GM10266 (cell line): ENCODE measurements around the gene CNGA2.

Experiments used
- DNase-seq: peaks from one replicate; pipeline ENCODE4 v3.0.0; 2012; ENCODE audit errors: extremely low spot score
- TF ChIP-seq, protein P1 (sequence below): IDR thresholded peaks from 2 replicates; pipeline ENCODE4 v1.5.1; 2012; ENCODE audit warnings: mild to moderate bottlenecking, low read depth; ENCODE audit not compliant: control insufficient read depth, insufficient read depth; ENCODE audit errors: missing control alignments

The CNGA2 gene

DNA sequence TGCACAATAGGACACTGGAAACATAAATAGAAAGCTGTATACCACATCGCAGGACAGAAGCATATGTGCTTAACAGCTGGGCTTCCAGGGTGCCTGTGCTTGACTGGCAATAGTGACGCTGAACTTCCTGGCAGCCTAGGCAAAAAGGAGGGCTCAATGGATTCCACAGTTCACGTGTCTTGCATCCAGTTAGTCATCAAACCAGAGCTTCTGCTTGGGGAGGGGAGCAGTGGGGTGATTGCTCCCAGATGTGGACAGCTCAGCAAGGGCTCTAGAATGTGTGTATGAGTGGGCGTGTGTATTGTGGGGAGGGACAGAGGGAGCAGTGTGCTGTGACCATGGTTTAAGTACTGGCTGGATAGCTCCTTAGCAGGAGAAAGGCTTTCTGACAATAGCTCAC lies 37.0 kb upstream of the CNGA2 start:
- no peak for DNase-seq
- TF ChIP-seq, protein P1, sequence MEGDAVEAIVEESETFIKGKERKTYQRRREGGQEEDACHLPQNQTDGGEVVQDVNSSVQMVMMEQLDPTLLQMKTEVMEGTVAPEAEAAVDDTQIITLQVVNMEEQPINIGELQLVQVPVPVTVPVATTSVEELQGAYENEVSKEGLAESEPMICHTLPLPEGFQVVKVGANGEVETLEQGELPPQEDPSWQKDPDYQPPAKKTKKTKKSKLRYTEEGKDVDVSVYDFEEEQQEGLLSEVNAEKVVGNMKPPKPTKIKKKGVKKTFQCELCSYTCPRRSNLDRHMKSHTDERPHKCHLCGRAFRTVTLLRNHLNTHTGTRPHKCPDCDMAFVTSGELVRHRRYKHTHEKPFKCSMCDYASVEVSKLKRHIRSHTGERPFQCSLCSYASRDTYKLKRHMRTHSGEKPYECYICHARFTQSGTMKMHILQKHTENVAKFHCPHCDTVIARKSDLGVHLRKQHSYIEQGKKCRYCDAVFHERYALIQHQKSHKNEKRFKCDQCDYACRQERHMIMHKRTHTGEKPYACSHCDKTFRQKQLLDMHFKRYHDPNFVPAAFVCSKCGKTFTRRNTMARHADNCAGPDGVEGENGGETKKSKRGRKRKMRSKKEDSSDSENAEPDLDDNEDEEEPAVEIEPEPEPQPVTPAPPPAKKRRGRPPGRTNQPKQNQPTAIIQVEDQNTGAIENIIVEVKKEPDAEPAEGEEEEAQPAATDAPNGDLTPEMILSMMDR = no peak

DNA sequence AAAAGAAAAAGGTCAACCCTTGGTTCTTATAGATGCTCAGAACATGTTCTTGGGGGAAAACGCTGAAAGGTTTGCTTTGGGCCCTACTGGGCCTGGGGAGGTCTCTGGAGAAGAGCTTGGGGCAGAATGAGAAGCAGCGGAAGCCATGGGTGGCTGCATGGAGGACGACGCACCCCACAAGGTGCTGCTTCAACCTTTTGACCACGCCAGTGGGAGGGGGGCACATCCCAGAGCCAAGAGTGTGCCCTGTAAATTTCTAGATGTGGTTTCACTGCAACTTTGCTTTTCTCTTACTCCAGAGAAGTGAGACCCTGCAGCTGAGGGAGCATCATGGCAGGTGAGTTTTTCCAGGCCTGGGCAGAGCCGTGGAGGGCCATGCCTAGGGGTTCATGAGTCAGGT lies 36.1 kb upstream of the CNGA2 start:
- DNase-seq = no peak
- TF ChIP-seq, protein P1 = no peak

DNA sequence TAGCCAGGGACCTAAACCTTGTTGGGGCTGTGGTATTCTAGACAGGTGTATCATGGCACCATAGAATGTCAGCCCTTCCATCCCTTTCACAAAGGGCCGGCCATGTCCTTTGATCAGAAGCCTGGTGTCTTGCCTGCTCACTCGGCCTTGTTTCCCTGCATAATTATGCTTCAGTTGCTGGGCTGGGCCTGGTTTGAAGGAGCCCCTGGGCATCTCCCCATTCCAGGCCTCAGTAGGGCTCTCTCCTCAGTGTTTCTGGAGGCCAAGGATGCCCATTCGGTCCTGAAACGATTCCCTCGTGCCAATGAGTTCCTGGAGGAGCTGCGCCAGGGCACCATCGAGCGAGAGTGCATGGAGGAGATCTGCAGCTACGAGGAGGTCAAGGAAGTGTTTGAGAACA lies 34.8 kb upstream of the CNGA2 start:
- TF ChIP-seq, protein P1 = no peak
- no peak for DNase-seq

DNA sequence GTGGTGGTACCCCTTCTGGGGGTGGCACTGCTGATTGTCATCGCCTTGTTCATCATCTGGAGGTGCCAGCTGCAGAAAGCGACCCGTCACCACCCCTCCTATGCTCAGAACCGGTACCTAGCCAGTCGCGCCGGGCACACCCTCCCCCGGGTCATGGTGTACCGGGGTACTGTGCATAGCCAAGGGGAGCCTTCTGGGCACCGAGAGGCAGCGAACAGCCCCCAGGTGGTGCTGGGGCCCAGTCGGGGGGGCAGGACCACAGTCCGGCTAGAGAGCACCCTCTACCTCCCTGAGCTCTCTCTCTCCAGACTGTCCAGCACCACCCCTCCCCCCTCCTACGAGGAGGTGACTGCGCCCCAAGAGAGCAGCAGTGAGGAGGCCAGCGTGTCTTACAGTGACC lies 34.0 kb upstream of the CNGA2 start:
- TF ChIP-seq, protein P1 = no peak
- no peak for DNase-seq

DNA sequence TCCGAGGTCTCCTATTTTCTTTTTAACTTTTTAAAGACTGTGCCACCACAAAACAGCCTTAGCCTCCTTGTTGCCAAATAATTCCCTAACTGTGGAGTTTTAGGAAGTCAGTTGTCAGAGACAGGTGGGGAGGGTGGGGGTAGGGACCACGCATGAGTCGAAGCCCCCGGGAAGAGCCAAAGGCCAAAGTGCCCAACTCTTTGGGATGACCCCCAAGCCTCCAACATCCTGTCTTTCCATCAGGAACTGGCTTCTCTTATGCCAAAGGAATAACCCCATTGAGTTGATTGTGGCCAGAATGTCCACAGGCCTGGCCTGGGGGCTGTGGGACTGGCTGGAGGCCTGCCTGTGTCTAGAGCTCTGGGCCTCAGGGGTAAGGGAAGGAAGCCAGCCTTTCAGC lies 33.5 kb upstream of the CNGA2 start:
- no peak for DNase-seq
- TF ChIP-seq, protein P1 = no peak

DNA sequence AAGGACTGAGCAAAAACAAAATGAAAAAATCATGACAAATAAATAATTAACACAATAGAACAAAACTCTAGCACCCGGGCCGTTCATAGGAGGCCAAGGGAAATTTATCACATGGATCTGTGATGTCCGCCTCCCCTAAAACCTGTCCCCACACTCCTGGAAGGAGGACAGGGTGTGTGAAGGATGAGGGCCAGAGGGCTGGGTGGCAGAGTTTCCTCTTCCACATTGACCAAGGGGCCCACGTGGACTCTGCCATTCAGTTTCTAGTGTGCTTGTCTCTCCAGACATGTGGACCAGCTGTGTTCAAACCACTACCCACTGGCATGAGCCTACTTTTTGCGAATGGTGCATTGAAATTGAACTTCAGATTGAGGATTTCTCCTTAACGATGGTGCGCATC lies 33.0 kb upstream of the CNGA2 start:
- DNase-seq = no peak

DNA sequence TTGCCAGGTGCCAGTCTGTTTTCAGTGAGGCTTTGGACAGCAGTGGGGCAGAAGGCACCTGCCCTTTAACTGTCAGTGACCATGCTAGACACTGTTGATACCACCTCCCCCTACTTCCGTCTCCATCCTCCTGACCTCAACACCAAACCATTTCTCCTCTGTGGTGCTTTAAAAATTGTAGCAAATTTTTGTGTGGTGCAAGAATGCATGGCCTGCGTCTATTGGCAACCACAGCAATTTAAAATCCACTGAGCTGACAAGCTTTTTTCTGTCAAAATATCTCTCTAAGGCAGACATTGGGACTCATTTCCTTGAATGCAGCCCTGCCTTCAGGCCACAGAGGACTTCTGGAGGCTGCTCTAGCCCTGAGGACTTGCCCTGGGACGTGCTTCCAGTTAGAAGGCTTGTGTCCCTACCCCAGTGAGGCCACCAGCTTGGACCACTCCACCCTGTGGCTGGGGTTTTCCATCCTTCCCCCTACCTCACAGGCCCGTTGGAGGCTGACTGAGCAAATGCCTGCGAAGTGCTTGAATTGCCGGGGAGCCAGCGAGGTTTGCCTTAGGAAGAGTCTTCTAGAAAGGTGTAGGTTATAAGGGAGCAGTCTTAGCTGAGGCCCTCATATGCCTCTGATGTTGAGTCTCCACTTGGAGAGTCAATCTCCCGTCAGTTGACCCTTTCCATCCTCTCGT lies 32.4 kb upstream of the CNGA2 start:
- TF ChIP-seq, protein P1 = no peak
- DNase-seq = no peak

More for the DNA sequence above, 33.0 kb upstream of the CNGA2 start:
- TF ChIP-seq, protein P1 = no peak
